NCI-H1417 treated with DMSO at 0.1 percent for 48 hours (cell line): ENCODE results near the gene EPB41.
A peak's percentile ranks its signal among the peaks of the same experiment; 100 is the strongest.
"Not testable (repeated sequence)": the region's sequence is repeated elsewhere in the genome, so short reads cannot be mapped to it uniquely, and the experiment has no call there.

Experiments
- DNase-seq: peaks from one replicate; lab custom pipeline; 2025; lab: John Stamatoyannopoulos, UW

EPB41 gene

GRCh38 chr1:29052100-29052499 lies 137.7 kb downstream of the EPB41 start:
- DNase-seq: no peak

- DNase-seq: no peak
Measured at GRCh38 chr1:29052941-29053340, 138.6 kb downstream of the EPB41 start.

- DNase-seq: no peak
Measured at GRCh38 chr1:29055160-29055559, 140.8 kb downstream of the EPB41 start.

- DNase-seq: no peak
Measured at GRCh38 chr1:29056256-29056655, 141.9 kb downstream of the EPB41 start.

GRCh38 chr1:29057700-29058099 lies 143.3 kb downstream of the EPB41 start:
- no peak for DNase-seq

- no peak for DNase-seq
Measured at GRCh38 chr1:29062157-29062942, 148.0 kb downstream of the EPB41 start.

GRCh38 chr1:29064064-29064463 lies 149.7 kb downstream of the EPB41 start:
- DNase-seq: no peak

- DNase-seq: no peak
Measured at GRCh38 chr1:29077155-29077554, 162.8 kb downstream of the EPB41 start.

GRCh38 chr1:29079916-29080629 lies 165.7 kb downstream of the EPB41 start:
- not testable (repeated sequence) for DNase-seq

GRCh38 chr1:29081201-29081600 lies 166.8 kb downstream of the EPB41 start:
- DNase-seq: no peak

GRCh38 chr1:29082519-29082918 lies 168.2 kb downstream of the EPB41 start:
- no peak for DNase-seq

- no peak for DNase-seq
Measured at GRCh38 chr1:29083317-29084195, 169.2 kb downstream of the EPB41 start.

GRCh38 chr1:29084196-29084521 lies 169.8 kb downstream of the EPB41 start:
- no peak for DNase-seq

- peak; percentile 59 for DNase-seq
Measured at GRCh38 chr1:29090937-29091618, 176.7 kb downstream of the EPB41 start.

- DNase-seq: not testable (repeated sequence)
Measured at GRCh38 chr1:29092704-29093103, 178.3 kb downstream of the EPB41 start.

- DNase-seq: no peak
Measured at GRCh38 chr1:29094433-29094832, 180.1 kb downstream of the EPB41 start.

- DNase-seq: no peak
Measured at GRCh38 chr1:29094954-29095353, 180.6 kb downstream of the EPB41 start.

- DNase-seq: peak; percentile 94
Measured at GRCh38 chr1:29096231-29096886, 182.0 kb downstream of the EPB41 start.

GRCh38 chr1:29099286-29099685 lies 184.9 kb downstream of the EPB41 start:
- DNase-seq: no peak

GRCh38 chr1:29100487-29100886 lies 186.1 kb downstream of the EPB41 start:
- no peak for DNase-seq

- DNase-seq: no peak
Measured at GRCh38 chr1:29105822-29106221, 191.5 kb downstream of the EPB41 start.
